Adrenal gland (tissue), 12 donors: ENCODE data around the gene DCK. TPM values are rescaled to one million over a fixed set of nuclear protein-coding genes. Genes with fewer than 3 reads are reported as not detected.
"Not testable (repeated sequence)": the region's sequence is repeated elsewhere in the genome, so short reads cannot be mapped to it uniquely, and the experiment has no call there.

Experiments used
- DNase-seq, 7 donors: peaks; one replicate each; pipeline ENCODE4 v3.0.0-alpha.2; 2019 to 2020
- H3K27ac ChIP-seq, 5 donors: fragments of 200-600 bp; sonication (generic) in 4 of 5; 1 replicate in 3 of 5; 2 replicates in 2 of 5; pipeline versions ENCODE4 v1.5.1 to v1.8.0; 2016 to 2020; ENCODE audit warnings: mild to moderate bottlenecking in 1 of 5
- H3K27me3 ChIP-seq: fragments of 200-600 bp; 2 replicates; pipeline ENCODE4 v1.8.0; 2021
- H3K36me3 ChIP-seq, 2 donors: fragments of 200-600 bp; replicated peaks in 1 of 2; 1 replicate in 1 of 2; 2 replicates in 1 of 2; pipeline versions ENCODE4 v1.5.1 to v1.8.0; 2018 to 2022
- H3K4me1 ChIP-seq, 2 donors: fragments of 200-600 bp; replicated peaks in 1 of 2; 1 replicate in 1 of 2; 2 replicates in 1 of 2; pipeline versions ENCODE4 v1.5.1 to v1.8.0; 2018 to 2021
- H3K4me3 ChIP-seq, 4 donors: fragments of 200-600 bp; sonication (generic) in 3 of 4; one replicate each; pipeline ENCODE4 v1.5.1; 2016 to 2018
- H3K9me3 ChIP-seq, 3 donors: fragments of 200-600 bp; sonication (generic) in 1 of 3; replicated peaks in 1 of 3; 1 replicate in 2 of 3; 2 replicates in 1 of 3; pipeline versions ENCODE4 v1.5.1 to v1.8.0; 2016 to 2021
- POLR2A ChIP-seq, 2 donors: fragments of 450-650 bp; IDR thresholded peaks; one replicate each; pipeline ENCODE4 v1.6.1; 2017; ENCODE audit warnings: antibody characterized with exemption in 2 of 2, mild to moderate bottlenecking in 2 of 2, moderate library complexity in 1 of 2
- WGBS, 4 donors: extraction: QIAGEN DNeasy Blood & Tissue Kit in 2 of 4; methylation state at CpG; one replicate each; pipeline versions ENCODE4 v1.1.5 to v1.1.7; 2013 to 2017; 5-methylcytosine and 5-hydroxymethylcytosine counted together
- intact Hi-C, 2 donors: fragments of 100-400 bp; cut with DNase I; formaldehyde crosslinking; loops; one replicate each; pipeline versions ENCODE4 v1.14.1 to v1.15.0; 2022 to 2023
- polyA plus RNA-seq, 3 donors: library from polyadenylated mRNA; stranded (reverse); fragments of 200-250 nt in 2 of 3; fragments of 350-450 nt in 1 of 3; fragmentation: Illumina TruSeq in 1 of 3; extraction: RNeasy Lipid Tissue Mini Kit (QIAGEN cat#74804) in 1 of 3; gene quantifications; one replicate each; pipeline ENCODE4 v1.2.3, GENCODE V29; 2013 to 2014
- total RNA-seq, 9 donors: library from RNA; depleted of rRNA in 4 of 9; stranded (reverse); fragments of >200 nt in 4 of 9; fragments of 120-200 nt in 1 of 9; fragmentation: NEBNext Ultra II Directional in 1 of 9; extraction: Animal tissue kit (Norgen Biotek cat#: 25700) in 1 of 9; gene quantifications; one replicate each; pipeline versions ENCODE4 v1.1.0 to v1.2.4, GENCODE V29; 2013 to 2023
- TF ChIP-seq, protein P1 (sequence below), 6 experiments: fragments of 450-650 bp in 4 of 6; fragments of 200-600 bp in 2 of 6; sonication (generic) in 1 of 6; IDR thresholded peaks; 1 replicate in 5 of 6; 2 replicates in 1 of 6; pipeline versions ENCODE4 v1.5.1 to v1.8.0; 2016 to 2021; ENCODE audit warnings: antibody characterized with exemption in 6 of 6, mild to moderate bottlenecking in 2 of 6, moderate library complexity in 1 of 6
- donor health status: healthy with polysubstance abuse.
- donor health status: Bipolar disorder and iron deficiency.
- donor health status: DM: yes; HTN: yes; CAD: no.
- donor health status: DM: no; HTN: no; CAD: no.
- donor health status: DM: no; HTN: no; CAD: no.
- donor health status: DM: yes; HTN: yes; CAD: no.

DCK gene
- total and polyA plus RNA-seq, 12 donors: 2.5 to 21.0 (median 11.4) TPM

- DNase-seq: peak; percentile 49 to 70 (median 57)
- no peaks in the 10 kb centered on the region for H3K27me3 ChIP-seq
- H3K27ac ChIP-seq: no peak overlapping the region
- no peaks in the 10 kb centered on the region for H3K9me3 ChIP-seq
- H3K4me3 ChIP-seq: no peak overlapping the region
- no peaks in the 10 kb centered on the region for H3K36me3 ChIP-seq
- H3K4me1 ChIP-seq: peaks cover 0 to 12% of the 10 kb centered on the region in 2 donors
- TF ChIP-seq, protein P1, sequence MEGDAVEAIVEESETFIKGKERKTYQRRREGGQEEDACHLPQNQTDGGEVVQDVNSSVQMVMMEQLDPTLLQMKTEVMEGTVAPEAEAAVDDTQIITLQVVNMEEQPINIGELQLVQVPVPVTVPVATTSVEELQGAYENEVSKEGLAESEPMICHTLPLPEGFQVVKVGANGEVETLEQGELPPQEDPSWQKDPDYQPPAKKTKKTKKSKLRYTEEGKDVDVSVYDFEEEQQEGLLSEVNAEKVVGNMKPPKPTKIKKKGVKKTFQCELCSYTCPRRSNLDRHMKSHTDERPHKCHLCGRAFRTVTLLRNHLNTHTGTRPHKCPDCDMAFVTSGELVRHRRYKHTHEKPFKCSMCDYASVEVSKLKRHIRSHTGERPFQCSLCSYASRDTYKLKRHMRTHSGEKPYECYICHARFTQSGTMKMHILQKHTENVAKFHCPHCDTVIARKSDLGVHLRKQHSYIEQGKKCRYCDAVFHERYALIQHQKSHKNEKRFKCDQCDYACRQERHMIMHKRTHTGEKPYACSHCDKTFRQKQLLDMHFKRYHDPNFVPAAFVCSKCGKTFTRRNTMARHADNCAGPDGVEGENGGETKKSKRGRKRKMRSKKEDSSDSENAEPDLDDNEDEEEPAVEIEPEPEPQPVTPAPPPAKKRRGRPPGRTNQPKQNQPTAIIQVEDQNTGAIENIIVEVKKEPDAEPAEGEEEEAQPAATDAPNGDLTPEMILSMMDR (IDR thresholded peaks at IDR 0.05): no peak
- TF ChIP-seq POLR2A (IDR thresholded peaks at IDR 0.05): no peak
- intact Hi-C loops: no loop called here
- WGBS, 4 donors: 41 to 52% (median 48%) methylated on average over 2 of the region's 2 CpGs
Measured at GRCh38 chr4:71026086-71026485, 32.6 kb downstream of the DCK start.

DNA sequence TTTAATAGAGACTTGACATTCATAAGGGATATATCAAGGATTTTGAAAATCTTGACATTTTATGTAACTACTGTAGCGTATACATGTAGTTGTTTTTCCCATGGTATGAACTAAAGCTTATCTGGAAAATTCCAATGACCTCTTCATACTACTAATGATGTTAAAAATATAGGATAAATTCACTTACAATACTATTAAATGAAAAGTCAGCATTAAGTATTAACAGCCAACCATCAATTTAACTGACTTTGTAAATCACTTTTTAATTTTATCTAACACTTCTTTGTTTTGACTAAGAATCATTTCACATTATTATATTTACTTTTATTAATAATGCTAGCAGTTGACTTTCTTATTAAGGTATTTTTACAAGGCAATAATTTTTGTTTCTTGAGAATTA, 34.2 kb downstream of the DCK start:
- Histone ChIP-seq H3K4me1 (peaks cover 0 to 12% of the 10 kb centered on the region in 2 donors), H3K4me3 (no peak overlapping the region), H3K27me3 (no peaks in the 10 kb centered on the region), H3K9me3 (no peaks in the 10 kb centered on the region), H3K36me3 (peaks cover 0 to 4% of the 10 kb centered on the region in 2 donors), H3K27ac (no peak overlapping the region)
- TF ChIP-seq, protein P1 (IDR thresholded peaks at IDR 0.05): no peak
- TF ChIP-seq POLR2A (IDR thresholded peaks at IDR 0.05): no peak
- no peak for DNase-seq
- intact Hi-C loops: no loop called here
- 93 to 100% (median 98%) methylated on average over 1 of the region's 1 CpG for WGBS, 4 donors

DNA sequence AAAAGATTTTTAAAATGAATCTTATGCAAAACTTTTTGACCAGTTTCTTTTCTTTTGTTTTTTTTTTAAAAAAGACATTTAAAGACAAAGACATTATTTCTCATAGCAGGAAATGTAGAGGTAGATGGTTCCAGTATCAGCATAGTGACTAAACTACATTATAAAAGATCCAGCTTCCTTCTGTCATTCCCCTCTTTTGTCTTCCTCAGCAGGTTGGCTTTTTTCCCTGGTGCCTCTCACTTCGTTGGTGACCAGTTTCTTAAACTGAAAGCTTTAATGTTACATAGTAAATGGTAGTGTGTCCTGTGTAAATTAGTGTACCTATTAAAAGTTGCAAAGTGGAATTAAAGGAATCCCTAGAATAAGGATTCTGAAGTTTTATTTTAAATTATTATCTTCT, 36.1 kb downstream of the DCK start:
- Histone ChIP-seq H3K4me3 (no peak overlapping the region), H3K27ac (no peak overlapping the region), H3K36me3 (peaks cover 0 to 4% of the 10 kb centered on the region in 2 donors), H3K9me3 (no peaks in the 10 kb centered on the region), H3K4me1 (peaks cover 0 to 12% of the 10 kb centered on the region in 2 donors), H3K27me3 (no peaks in the 10 kb centered on the region)
- TF ChIP-seq POLR2A (IDR thresholded peaks at IDR 0.05): no peak
- TF ChIP-seq, protein P1 (IDR thresholded peaks at IDR 0.05): no peak
- DNase-seq: no peak
- intact Hi-C loops: no loop called here
- 67 to 78% (median 71%) methylated on average over 1 of the region's 1 CpG for WGBS, 4 donors

DNA sequence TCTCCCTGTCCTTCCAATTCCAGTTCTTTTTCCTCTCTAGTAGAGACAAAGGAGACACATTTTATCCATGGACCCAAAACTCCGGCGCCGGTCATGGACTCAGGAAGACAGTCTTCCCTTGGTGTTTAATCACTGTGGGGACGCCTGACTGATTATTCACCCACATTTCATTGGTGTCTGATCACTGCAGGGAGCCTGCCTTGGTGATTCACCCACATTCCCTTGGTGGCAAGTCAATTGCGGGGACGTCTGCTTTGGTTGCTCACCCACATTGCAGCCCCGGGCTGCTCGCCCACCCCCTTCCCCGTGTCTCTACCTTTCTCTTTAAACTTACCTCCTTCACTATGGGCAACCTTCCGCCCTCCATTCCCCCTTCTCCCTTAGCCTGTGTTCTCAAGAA, 38.7 kb downstream of the DCK start:
- H3K36me3 ChIP-seq, H3K27ac ChIP-seq, H3K9me3 ChIP-seq, H3K27me3 ChIP-seq, DNase-seq, intact Hi-C loops, H3K4me1 ChIP-seq, H3K4me3 ChIP-seq: not testable (repeated sequence)
- 88 to 94% (median 91%) methylated on average over 8 to 10 of the region's 10 CpGs for WGBS, 4 donors

DNA sequence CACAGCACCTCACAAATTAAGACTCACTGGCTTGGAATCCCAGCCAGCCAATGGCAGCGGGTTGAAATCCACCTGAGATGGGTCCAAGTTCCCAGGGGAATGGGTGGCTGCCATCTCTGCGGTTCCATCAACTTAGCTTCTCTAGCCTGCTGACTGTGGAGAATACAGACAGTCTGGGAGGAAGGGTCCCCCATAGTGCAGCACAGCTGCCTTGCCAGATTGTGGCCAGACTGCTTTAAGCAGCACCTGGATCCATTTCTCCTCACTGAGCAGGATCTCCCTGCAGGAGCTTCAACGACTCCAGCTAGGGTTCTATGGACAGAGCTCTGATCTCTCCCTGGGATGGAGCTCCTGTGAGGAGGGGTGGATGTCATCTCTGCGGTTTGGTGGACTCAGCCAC, 51.8 kb downstream of the DCK start:
- no peak for TF ChIP-seq POLR2A (IDR thresholded peaks at IDR 0.05)
- TF ChIP-seq, protein P1 (IDR thresholded peaks at IDR 0.05): no peak
- no peak overlapping the region for H3K4me3 ChIP-seq
- H3K4me1 ChIP-seq: no peaks in the 10 kb centered on the region
- no peaks in the 10 kb centered on the region for H3K27me3 ChIP-seq
- intact Hi-C loops: no loop called here
- no peaks in the 10 kb centered on the region for H3K36me3 ChIP-seq
- H3K9me3 ChIP-seq: no peaks in the 10 kb centered on the region
- WGBS, 4 donors: 85 to 100% (median 97%) methylated on average over 1 to 4 of the region's 4 CpGs
- DNase-seq: no peak
- no peak overlapping the region for H3K27ac ChIP-seq
